GDM1 (cell line): ENCODE measurements around the gene SCT.
"Not testable (repeated sequence)": the region's sequence is repeated elsewhere in the genome, so short reads cannot be mapped to it uniquely, and the experiment has no call there.

Experiments
- DNase-seq: peaks from one replicate; lab custom pipeline; 2025; lab: John Stamatoyannopoulos, UW

Gene SCT

GRCh38 chr11:626475-627307 is at the start of gene SCT:
Gene SCT, minus strand, starts transcription at chr11:627181. Its CDS starts 38 bp downstream, at chr11:627143.
- no peak for DNase-seq

- DNase-seq, result no peak
These were observed 47.4 kb upstream of the SCT start for GRCh38 chr11:674406-674805.

- no peak for DNase-seq
These were observed 46.9 kb upstream of the SCT start for GRCh38 chr11:673866-674265.

DNA sequence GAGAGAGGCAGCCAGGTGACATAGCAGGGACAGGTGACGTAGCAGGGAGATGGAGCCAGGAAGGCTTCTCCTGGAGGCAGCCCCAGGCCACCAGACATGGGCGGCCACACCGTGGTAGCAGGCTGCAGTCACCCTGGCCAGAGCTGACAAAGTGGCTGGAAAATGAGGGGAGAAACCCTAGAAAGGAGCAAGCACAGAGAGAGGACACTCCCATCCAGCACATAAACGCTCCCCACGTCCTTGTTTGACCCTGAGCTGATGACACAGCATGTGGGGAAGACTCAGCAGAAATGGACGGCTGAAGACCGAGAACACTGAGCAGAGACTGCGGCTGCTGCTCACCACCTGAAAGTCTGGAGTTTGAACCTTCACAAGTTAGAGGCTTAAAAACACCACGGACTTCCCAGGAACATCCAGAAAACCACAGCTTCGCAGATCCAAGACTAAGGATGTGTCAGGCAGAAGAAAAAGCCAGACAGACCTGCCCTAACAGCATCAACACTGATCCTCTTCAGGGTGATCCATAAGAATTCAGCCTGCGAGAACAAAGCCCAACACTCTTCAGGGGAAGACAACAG is 38.8 kb upstream of the SCT start:
- no peak for DNase-seq

- DNase-seq, result no peak
These were observed 38.2 kb upstream of the SCT start for GRCh38 chr11:665062-665703.

DNA sequence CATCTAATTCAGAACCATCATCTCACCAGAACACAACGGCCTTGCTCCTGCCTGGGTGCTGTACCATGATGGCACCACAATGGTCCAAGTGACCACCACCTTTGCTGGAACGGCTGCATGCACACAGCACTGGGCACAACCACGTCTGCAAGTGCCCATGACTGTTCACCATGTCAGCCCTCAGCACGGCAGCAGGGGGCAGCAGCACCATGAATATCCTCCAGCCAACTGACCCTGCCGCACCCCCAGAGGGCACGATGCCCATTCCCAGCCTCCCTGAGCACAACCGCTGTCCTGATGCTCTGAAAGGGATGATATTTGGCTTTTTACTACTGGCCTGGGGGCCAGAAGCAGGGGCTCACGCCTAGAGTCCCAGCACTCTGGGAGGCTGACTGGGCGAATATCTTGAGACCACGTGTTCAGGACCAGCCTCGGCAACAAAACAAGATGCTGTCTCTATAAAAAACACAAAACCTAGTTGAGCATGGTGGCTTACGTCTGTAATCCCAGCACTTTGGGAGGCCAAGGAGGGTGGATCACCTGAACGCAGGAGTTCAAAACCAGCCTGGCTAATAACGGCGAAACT is 35.8 kb upstream of the SCT start:
- DNase-seq, result no peak

DNA sequence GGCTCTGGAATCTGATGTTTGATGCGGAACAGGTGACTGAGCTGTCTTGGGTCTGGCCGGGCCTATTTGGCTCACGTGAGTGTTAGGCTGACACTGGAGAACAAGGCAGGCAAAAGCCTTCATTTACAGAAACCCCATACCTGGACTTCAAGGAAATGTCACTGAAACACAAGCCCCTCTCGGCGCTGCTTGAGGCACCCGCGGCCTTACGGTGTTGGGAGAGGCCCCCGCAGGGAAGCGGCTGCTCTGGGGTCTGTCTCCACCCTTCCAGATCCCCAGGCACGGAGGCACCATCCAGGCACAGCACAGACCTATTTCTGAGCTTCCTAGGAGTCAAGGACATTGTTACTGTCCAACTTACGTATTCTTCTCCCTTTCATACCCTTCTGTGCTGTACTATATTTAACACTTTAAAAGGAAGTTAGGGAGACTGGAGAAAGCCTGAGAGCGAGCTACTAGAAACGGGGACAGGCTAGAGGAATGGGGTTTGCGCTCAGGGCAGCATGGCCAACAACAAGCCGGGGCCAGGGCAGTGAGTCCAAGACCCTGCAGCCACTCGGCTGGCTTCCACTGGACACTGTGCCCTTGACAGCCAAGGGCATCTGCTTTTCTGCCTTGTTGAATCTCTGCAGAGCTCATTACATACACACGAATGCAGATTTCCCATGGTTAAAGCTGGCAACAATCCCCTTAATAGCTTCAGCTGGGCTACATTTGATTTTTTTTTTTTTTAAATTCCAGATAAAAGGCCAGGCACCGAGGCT is 33.9 kb upstream of the SCT start:
- DNase-seq, result no peak

DNA sequence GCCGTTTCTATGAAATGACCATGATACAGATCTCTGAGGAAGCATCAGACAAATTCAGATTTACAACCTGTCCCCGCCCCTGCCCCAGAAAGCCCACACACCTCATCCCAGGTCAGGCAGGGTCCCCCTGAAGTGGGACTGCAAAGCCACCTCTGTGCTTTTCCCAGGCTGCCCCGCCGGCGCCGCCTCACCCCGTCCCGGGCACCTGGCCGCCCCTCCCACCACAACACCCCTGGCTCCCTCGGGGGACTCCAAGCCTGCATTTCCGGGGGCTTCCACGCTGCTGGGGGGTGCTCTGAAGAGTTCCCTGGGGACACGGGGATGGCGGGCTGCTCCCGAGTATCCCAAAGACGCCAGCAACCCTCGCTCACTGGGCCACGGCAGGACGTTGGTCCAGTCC is 33.3 kb upstream of the SCT start:
- DNase-seq, result no peak

DNA sequence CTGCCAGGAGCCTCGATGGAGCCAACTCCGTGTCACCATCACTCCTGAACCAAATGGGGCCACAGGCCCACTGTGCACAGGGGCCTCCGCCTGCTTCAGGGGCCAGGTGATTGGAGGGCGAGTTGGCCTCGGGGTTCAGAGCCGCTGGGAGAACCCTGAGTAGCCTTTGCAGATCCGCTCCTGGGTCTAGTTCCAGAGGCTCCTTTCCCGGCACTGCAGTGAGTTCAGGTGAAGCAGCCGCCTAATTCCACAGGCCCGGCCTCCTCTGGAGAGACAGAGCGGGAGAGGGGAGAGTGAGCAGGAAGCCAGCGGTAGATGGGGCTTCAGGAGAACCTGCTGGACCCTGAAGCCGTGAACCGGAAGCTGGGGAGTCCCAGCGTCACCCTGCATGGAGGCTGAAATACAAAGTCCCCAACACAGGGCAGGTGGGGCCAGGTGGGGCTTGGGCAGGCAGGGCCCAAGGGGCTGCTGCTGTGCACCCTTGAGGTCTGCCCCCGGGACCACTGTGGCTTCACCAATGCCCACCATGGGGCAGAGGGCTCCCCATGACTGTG is 32.6 kb upstream of the SCT start:
- no peak for DNase-seq

- DNase-seq, result no peak
These were observed 30.7 kb upstream of the SCT start for GRCh38 chr11:657691-658126.

GRCh38 chr11:656866-657265 is 29.9 kb upstream of the SCT start:
- DNase-seq, result no peak

GRCh38 chr11:656426-656825 is 29.4 kb upstream of the SCT start:
- DNase-seq, result no peak

DNA sequence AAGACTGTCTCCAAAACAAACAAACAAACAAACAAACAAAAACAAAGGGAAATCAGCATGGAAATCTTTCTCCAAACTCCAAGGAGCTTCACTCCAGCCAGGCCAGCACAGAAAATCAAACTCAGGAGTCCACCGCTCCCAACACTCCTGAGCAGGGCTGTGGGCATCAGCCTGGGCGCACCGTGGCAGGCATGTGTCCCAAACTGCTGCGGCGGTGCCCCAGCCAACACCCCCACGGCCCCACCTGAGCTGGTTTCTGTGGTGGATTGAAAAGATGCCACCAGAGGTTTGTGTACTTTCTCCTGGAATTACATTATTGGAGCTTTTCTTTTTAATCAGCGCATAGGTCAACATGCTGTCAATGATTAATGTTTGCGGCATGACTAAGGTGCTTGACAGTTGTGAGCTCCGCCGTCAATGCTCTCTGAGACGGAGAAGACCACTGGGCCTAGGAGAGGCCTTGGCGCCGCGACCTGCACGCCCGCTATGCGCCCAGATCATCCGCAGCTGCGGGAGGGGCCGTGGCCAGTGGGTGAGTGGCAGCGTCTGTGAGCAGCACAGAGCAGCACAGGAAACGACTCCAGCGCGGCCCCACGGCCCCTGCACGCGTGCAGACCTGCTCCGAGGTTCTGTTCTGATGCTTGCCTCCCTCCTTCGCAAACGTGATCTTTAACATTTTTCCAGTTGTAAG is 28.2 kb upstream of the SCT start:
- no peak for DNase-seq

GRCh38 chr11:654444-654843 is 27.5 kb upstream of the SCT start:
- not testable (repeated sequence) for DNase-seq

- DNase-seq, result no peak
These were observed 26.9 kb upstream of the SCT start for GRCh38 chr11:653837-654236.

GRCh38 chr11:653136-653535 is 26.2 kb upstream of the SCT start:
- DNase-seq, result not testable (repeated sequence)

DNA sequence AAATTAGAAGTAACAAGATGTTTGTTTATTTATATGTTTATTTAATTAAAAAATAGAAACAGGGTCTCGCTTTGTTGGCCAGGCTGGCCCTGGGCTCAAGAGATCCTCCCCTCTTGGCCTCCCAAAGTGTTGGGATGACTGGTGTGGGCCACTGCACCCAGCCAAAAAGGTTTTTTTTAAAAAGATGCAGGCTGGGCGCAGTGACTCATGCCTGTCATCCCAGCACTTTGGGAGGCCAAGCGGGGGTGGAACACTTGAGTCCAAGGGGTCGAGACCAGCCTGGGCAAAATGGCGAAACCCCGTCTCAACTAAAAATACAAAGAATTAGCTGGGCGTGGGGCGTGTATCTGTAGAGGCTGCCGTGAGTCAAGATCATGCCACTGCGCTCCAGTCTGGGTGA is 23.5 kb upstream of the SCT start:
- DNase-seq, result no peak

- not testable (repeated sequence) for DNase-seq
These were observed 20.7 kb upstream of the SCT start for GRCh38 chr11:647672-648158.

GRCh38 chr11:646214-646613 is 19.2 kb upstream of the SCT start:
- DNase-seq, result no peak

- DNase-seq, result no peak
These were observed 18.6 kb upstream of the SCT start for GRCh38 chr11:645536-645935.
